Measurements from ENCODE around the gene SOCS3. TPM values are rescaled to one million over a fixed set of nuclear protein-coding genes. Genes with fewer than 3 reads are reported as not detected.

Gene SOCS3
- total and polyA plus RNA-seq, 2 experiments from 2014 or later, result 31.2 to 50.6 TPM

DNA sequence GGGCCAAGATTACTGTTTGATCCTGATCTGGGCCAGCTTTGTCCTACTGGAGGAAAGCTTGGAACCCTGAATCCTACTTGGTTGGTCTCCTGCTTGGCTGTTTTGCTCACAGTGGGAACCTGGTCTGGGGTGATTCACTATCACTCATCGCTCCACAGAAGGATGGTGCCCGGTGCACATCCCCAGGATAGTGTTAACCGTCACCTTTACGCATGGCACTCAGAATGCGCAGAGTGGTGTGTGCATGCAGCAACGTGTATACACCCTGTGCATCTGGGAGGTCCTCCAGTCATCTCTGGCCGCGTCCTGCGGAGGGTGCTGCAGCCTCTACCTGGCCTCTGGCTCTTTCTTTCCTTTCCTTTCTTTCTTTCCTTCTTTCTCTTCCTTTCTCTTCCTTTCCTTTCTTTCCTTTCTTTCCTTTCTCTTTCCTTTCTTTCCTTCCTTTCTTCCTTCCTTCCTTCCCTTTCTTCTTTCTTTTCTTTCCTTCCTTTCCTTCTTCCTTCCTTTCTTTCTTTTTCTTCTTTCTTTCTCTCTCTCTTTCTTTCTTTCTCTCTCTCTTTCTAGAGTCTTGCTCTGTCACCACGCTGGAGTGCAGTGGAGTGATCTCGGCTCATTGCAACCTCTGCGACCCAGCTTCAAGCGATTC, 13.1 kb downstream of the SOCS3 start:
- H4K20me1 ChIP-seq (ENCODE audit: insufficient read depth), result no peaks in the 10 kb centered on the region
- WGBS, 2 experiments (ENCODE audit: low coverage in 1 of 2, low lambda C conversion rate in 2 of 2, missing lambda C conversion rate in 2 of 2), result 90 to 91% methylated on average over 13 of the region's 13 CpGs
- no peak overlapping the region for H3K27ac ChIP-seq
- peaks cover 17% of the 10 kb centered on the region for H3K4me1 ChIP-seq (ENCODE audit: insufficient read depth)
- no peaks in the 10 kb centered on the region for H3K27me3 ChIP-seq (replicated peaks; ENCODE audit: insufficient read depth)
- no peak overlapping the region for H2AFZ ChIP-seq
- no peak for TF ChIP-seq EZH2 (IDR thresholded peaks at IDR 0.05; ENCODE audit: insufficient read depth, poor library complexity, severe bottlenecking)
- no peaks in the 10 kb centered on the region for H3K36me3 ChIP-seq (ENCODE audit: low read depth)
- H3K9ac ChIP-seq, result no peak overlapping the region
- in situ Hi-C loops (cut with MboI), result no loop called here
- no peaks in the 10 kb centered on the region for H3K79me2 ChIP-seq (ENCODE audit: insufficient read depth)
- peaks cover 17% of the 10 kb centered on the region for H3F3A ChIP-seq (ENCODE audit: insufficient read depth)
- H3K9me3 ChIP-seq (ENCODE audit: low read depth), result no peaks in the 10 kb centered on the region
- H3K9me2 ChIP-seq (ENCODE audit: insufficient read depth), result no peaks in the 10 kb centered on the region
- no peak overlapping the region for H3K4me3 ChIP-seq
- DNase-seq, result peak; percentile 61
- no peak overlapping the region for H3K4me2 ChIP-seq (ENCODE audit: unreplicated experiment)

DNA sequence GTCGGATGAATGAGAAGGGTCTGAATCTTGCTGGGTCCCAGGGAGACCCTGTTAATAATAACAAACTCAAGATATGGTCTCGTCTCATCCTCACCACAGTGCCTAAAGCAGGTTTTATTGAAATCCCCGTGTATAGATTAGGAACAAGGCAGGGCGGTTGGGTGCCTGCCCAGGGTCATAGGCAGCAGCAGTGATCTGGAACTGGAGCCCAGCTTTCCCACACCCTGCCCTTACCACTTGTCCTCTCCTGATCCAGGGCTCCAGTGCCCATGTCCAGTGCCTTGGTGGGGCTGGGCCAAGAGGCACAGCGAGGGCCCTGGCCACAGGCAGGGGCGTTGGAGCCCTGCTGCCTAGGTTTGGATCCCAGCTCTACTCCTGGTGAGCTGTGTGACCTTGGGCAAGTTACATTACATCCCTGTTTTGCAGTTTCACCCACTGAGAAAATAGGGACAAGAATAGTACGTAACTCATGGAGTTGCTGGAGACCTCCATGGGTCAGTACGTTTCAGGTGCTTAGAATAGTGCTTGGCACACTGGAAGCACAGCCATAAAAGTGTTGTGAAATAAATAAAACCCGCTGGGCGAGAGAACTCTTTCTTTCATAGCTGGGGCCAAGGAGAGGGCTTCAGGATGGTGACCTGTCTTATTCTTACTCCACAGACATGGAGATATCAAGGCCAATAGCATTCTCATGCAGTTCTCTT, 13.9 kb downstream of the SOCS3 start:
- H3K9ac ChIP-seq, result no peak overlapping the region
- no peaks in the 10 kb centered on the region for H3K9me2 ChIP-seq (ENCODE audit: insufficient read depth)
- H3F3A ChIP-seq (ENCODE audit: insufficient read depth), result peaks cover 12% of the 10 kb centered on the region
- TF ChIP-seq EZH2phosphoT487 (IDR thresholded peaks at IDR 0.05; ENCODE audit: insufficient read depth, low read depth), result no peak
- no peak for TF ChIP-seq EZH2 (IDR thresholded peaks at IDR 0.05; ENCODE audit: insufficient read depth, poor library complexity, severe bottlenecking)
- no peaks in the 10 kb centered on the region for H3K9me3 ChIP-seq (ENCODE audit: low read depth)
- H3K79me2 ChIP-seq (ENCODE audit: insufficient read depth), result no peaks in the 10 kb centered on the region
- H2AFZ ChIP-seq, result no peak overlapping the region
- no peak overlapping the region for H3K4me2 ChIP-seq (ENCODE audit: unreplicated experiment)
- H3K27me3 ChIP-seq (replicated peaks; ENCODE audit: insufficient read depth), result no peaks in the 10 kb centered on the region
- H4K20me1 ChIP-seq (ENCODE audit: insufficient read depth), result no peaks in the 10 kb centered on the region
- H3K36me3 ChIP-seq (ENCODE audit: low read depth), result no peaks in the 10 kb centered on the region
- H3K4me3 ChIP-seq, result no peak overlapping the region
- no peak overlapping the region for H3K27ac ChIP-seq
- in situ Hi-C loops (cut with MboI), result no loop called here
- WGBS, 2 experiments (ENCODE audit: low coverage in 1 of 2, low lambda C conversion rate in 2 of 2, missing lambda C conversion rate in 2 of 2), result 89 to 91% methylated on average over 10 of the region's 10 CpGs
- H3K4me1 ChIP-seq (ENCODE audit: insufficient read depth), result peaks cover 10% of the 10 kb centered on the region
- DNase-seq, result no peak

DNA sequence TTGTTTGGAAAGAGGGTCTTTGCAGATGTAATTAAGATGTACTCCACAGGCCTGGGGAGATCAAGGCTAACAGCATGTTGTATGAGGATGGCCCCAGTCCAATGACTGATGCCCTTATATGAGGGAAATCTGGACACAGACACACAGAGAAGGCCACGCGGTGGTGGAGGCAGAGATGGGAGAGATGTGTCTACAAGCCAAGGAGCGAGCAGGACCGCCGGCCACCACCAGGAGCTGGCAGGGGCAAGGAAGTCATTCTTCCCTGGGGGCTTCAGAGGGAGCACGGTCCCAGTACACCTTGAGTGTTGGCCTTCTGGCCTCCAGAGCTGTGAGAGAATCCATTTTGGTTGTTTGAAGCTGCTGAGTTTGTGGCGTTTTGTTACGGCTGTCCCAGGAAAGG, 14.7 kb downstream of the SOCS3 start:
- no peak for TF ChIP-seq EZH2phosphoT487 (IDR thresholded peaks at IDR 0.05; ENCODE audit: insufficient read depth, low read depth)
- TF ChIP-seq EZH2 (IDR thresholded peaks at IDR 0.05; ENCODE audit: insufficient read depth, poor library complexity, severe bottlenecking), result no peak
- H3K9me2 ChIP-seq (ENCODE audit: insufficient read depth), result no peaks in the 10 kb centered on the region
- H3K27ac ChIP-seq, result no peak overlapping the region
- H4K20me1 ChIP-seq (ENCODE audit: insufficient read depth), result no peaks in the 10 kb centered on the region
- no peak overlapping the region for H3K4me3 ChIP-seq
- H3K4me2 ChIP-seq (ENCODE audit: unreplicated experiment), result no peak overlapping the region
- peaks cover 13% of the 10 kb centered on the region for H3K4me1 ChIP-seq (ENCODE audit: insufficient read depth)
- H3K9me3 ChIP-seq (ENCODE audit: low read depth), result no peaks in the 10 kb centered on the region
- H2AFZ ChIP-seq, result no peak overlapping the region
- H3K9ac ChIP-seq, result no peak overlapping the region
- no peaks in the 10 kb centered on the region for H3K27me3 ChIP-seq (replicated peaks; ENCODE audit: insufficient read depth)
- H3K36me3 ChIP-seq (ENCODE audit: low read depth), result no peaks in the 10 kb centered on the region
- H3K79me2 ChIP-seq (ENCODE audit: insufficient read depth), result no peaks in the 10 kb centered on the region
- WGBS, 2 experiments (ENCODE audit: low coverage in 1 of 2, low lambda C conversion rate in 2 of 2, missing lambda C conversion rate in 2 of 2), result 99% methylated on average over 8 of the region's 8 CpGs
- peaks cover 5% of the 10 kb centered on the region for H3F3A ChIP-seq (ENCODE audit: insufficient read depth)
- DNase-seq, result no peak
- in situ Hi-C loops (cut with MboI), result no loop called here

DNA sequence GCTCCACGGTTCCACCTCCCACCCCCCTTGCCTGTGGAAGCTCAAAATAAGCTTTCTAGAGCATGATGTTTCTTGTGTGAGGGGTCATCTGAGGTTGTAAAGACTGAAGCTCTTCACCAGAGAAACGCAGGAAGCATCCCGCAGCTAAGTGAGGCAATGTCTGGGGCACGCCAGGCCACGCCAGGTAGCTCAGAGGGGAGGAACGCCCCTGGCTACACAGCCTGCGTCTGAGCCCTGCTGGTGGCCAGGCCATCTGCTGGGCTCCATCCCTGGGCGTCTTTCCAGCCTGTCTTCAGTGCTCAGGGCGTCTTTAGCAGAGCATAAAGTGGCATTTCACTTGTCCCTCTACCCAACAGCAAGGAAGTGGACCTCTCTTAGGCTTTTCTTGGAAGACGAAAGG, 15.2 kb downstream of the SOCS3 start:
- no peaks in the 10 kb centered on the region for H3K9me2 ChIP-seq (ENCODE audit: insufficient read depth)
- H3K9ac ChIP-seq, result no peak overlapping the region
- H3K4me3 ChIP-seq, result no peak overlapping the region
- no peaks in the 10 kb centered on the region for H3K9me3 ChIP-seq (ENCODE audit: low read depth)
- no peak overlapping the region for H2AFZ ChIP-seq
- WGBS, 2 experiments (ENCODE audit: low coverage in 1 of 2, low lambda C conversion rate in 2 of 2, missing lambda C conversion rate in 2 of 2), result 88 to 91% methylated on average over 10 of the region's 10 CpGs
- H3K4me2 ChIP-seq (ENCODE audit: unreplicated experiment), result no peak overlapping the region
- no peak overlapping the region for H3K27ac ChIP-seq
- H3K4me1 ChIP-seq (ENCODE audit: insufficient read depth), result peaks cover 14% of the 10 kb centered on the region
- no peaks in the 10 kb centered on the region for H3K27me3 ChIP-seq (replicated peaks; ENCODE audit: insufficient read depth)
- TF ChIP-seq EZH2 (IDR thresholded peaks at IDR 0.05; ENCODE audit: insufficient read depth, poor library complexity, severe bottlenecking) (no peak), EZH2phosphoT487 (IDR thresholded peaks at IDR 0.05; ENCODE audit: insufficient read depth, low read depth) (no peak)
- H3F3A ChIP-seq (ENCODE audit: insufficient read depth), result peaks cover 5% of the 10 kb centered on the region
- no peaks in the 10 kb centered on the region for H3K36me3 ChIP-seq (ENCODE audit: low read depth)
- in situ Hi-C loops (cut with MboI), result no loop called here
- no peaks in the 10 kb centered on the region for H4K20me1 ChIP-seq (ENCODE audit: insufficient read depth)
- DNase-seq, result no peak
- no peaks in the 10 kb centered on the region for H3K79me2 ChIP-seq (ENCODE audit: insufficient read depth)
